ENCODE data around the gene CDH4.

The CDH4 gene

GRCh38 chr20:61900011-61900944 is 648.2 kb downstream of the CDH4 start:
- no peak for DNase-seq

GRCh38 chr20:61900945-61901293 is 648.9 kb downstream of the CDH4 start:
- no peak for DNase-seq

GRCh38 chr20:61901392-61902220 is 649.5 kb downstream of the CDH4 start:
- no peak for DNase-seq

- DNase-seq = no peak
These were observed 650.3 kb downstream of the CDH4 start for GRCh38 chr20:61902221-61902869.

GRCh38 chr20:61903575-61904340 is 651.7 kb downstream of the CDH4 start:
- DNase-seq = no peak

GRCh38 chr20:61904456-61904855 is 652.4 kb downstream of the CDH4 start:
- DNase-seq = no peak

GRCh38 chr20:61905781-61906523 is 653.9 kb downstream of the CDH4 start:
- DNase-seq = no peak

GRCh38 chr20:61907081-61907891 is 655.2 kb downstream of the CDH4 start:
- no peak for DNase-seq

GRCh38 chr20:61908057-61909026 is 656.3 kb downstream of the CDH4 start:
- no peak for DNase-seq

- no peak for DNase-seq
These were observed 657.0 kb downstream of the CDH4 start for GRCh38 chr20:61909028-61909427.

- no peak for DNase-seq
These were observed 657.8 kb downstream of the CDH4 start for GRCh38 chr20:61909821-61910220.

GRCh38 chr20:61911824-61912223 is 659.8 kb downstream of the CDH4 start:
- DNase-seq = no peak

- no peak for DNase-seq
These were observed 660.8 kb downstream of the CDH4 start for GRCh38 chr20:61912665-61913422.

- DNase-seq = no peak
These were observed 661.6 kb downstream of the CDH4 start for GRCh38 chr20:61913423-61914225.

GRCh38 chr20:61915101-61915500 is 663.0 kb downstream of the CDH4 start:
- DNase-seq = no peak

- no peak for DNase-seq
These were observed 664.3 kb downstream of the CDH4 start for GRCh38 chr20:61916318-61916891.

GRCh38 chr20:61917474-61918145 is 665.5 kb downstream of the CDH4 start:
- DNase-seq = no peak

All from NCI-H1105 (cell line).